GM20000 (cell line): ENCODE data around the gene STX8.

Experiments used
- DNase-seq: peaks from one replicate; pipeline ENCODE4 v3.0.0; 2012; ENCODE audit warnings: low spot score
- TF ChIP-seq, protein P1 (sequence below): IDR thresholded peaks from 2 replicates; pipeline ENCODE4 v1.5.1; 2012; ENCODE audit warnings: mild to moderate bottlenecking, control low read depth; ENCODE audit errors: extremely low read depth, missing control alignments

The STX8 gene

DNA sequence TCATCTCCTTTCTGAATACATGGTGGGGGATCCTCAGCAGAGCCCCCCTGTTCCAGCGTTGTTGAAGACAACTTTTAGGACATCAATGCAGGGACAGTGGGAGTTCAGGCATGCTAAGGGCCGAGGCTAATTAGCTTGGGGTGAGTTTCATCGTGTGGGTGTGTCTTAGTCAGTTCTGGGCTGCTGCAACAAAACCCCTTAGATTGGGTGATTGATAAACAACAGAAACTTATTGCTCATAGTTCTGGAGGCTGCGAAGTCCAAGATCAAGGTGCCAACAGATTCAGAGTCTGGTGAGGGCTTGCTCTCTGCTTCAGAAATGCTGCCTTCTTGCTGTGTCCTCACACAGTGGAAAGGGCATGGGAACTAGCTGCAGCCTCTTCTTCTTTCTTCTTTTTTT is 340.3 kb downstream of the STX8 start:
- TF ChIP-seq, protein P1, sequence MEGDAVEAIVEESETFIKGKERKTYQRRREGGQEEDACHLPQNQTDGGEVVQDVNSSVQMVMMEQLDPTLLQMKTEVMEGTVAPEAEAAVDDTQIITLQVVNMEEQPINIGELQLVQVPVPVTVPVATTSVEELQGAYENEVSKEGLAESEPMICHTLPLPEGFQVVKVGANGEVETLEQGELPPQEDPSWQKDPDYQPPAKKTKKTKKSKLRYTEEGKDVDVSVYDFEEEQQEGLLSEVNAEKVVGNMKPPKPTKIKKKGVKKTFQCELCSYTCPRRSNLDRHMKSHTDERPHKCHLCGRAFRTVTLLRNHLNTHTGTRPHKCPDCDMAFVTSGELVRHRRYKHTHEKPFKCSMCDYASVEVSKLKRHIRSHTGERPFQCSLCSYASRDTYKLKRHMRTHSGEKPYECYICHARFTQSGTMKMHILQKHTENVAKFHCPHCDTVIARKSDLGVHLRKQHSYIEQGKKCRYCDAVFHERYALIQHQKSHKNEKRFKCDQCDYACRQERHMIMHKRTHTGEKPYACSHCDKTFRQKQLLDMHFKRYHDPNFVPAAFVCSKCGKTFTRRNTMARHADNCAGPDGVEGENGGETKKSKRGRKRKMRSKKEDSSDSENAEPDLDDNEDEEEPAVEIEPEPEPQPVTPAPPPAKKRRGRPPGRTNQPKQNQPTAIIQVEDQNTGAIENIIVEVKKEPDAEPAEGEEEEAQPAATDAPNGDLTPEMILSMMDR, result no peak
- DNase-seq, result no peak

DNA sequence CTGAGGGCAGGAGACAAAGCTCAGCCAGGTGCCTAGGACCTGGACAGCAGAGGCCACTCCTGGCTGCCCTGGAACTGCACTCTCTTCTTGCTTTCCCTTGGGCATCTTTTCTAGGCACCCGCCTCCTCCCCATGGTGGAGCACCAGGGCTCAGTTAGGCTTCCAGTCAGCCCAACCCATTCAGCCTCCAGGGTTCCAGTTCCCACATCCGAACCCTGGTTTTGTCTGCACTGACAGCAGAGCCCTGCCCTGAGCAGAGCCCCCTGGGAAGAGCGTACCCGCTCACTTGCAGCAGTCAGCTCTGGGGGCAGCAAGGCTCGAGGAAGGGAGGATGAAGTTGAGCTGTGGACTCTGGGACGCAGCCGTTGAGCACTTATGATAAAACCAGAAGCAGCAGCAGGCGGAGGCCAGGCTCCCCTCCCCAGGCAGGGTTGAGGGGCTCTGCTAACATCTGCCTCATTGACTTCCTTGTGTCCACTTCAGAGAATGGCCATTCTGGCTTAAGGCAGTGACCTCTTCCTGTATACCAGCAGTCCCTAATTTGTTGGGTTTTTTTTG is 341.2 kb downstream of the STX8 start:
- TF ChIP-seq, protein P1, result no peak
- no peak for DNase-seq

DNA sequence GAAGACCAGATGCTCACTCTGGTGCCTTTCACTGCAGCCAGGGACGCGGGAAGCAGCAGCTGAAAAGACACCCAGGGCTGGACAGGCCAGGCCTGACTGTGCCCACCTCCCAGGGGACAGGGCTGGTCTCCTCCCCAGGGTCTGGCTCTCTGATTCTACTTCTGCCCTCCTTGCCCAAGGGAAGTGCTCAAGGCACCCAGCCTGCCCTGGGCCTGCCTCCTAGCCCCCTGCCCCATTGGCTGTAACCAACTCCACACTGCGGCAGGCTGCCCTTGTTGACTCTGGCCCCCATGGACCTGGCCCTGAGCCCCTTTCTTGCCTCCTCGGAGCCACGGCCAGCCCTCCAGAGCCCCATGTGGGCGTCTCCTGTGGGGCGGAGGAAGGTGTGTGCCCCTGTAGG is 341.9 kb downstream of the STX8 start:
- TF ChIP-seq, protein P1, result no peak
- no peak for DNase-seq

DNA sequence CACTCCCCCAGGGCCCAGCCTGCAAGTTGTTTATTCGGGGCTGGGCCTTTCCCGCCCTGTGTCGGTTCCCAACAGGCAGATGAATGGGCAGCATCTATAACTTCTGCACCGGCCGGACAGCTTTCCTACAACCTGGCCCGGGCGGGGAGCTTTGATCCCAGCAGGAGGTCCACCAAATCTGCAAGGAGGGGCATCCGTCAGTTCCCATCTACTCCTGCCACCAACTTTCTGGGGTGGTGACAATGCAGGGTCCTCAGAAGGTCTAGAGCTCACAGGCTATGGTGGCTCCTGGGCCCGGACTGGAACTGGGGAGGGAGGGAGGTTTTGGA is 342.4 kb downstream of the STX8 start:
- TF ChIP-seq, protein P1, result no peak
- no peak for DNase-seq

DNA sequence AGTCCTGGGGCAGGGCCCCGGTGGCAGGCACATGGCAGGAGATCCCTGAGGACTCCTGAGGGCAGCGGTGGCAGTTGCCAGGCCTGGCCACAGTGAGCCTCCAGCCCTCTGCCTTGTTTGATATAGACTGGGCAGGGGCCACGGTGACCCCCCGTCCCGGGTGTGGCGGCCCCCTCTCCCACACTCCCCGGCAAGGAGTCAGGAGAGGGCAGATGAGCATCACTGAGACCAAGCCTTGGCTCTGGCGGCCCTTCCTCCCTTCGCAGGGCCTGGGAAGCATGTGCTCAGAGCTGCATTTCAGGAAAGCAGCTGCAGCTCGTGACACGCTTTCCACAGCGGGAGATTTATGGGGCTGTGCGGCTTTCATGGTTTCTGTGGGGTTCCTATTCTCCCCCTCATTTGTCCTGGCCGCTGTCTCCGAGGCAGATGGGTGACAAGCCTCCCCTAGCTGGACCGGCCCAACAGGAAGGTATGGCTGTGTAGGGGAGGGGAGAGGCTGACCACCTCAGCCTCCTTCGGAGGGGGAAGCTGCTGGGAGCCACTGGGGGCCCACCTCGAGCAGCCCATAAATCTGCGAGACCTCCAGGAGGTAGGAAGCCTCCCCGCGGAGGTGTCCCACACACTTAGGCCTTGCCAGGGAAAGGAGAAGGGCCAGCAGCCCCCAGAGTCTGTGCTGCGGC is 342.9 kb downstream of the STX8 start:
- no peak for DNase-seq
- TF ChIP-seq, protein P1, result no peak

DNA sequence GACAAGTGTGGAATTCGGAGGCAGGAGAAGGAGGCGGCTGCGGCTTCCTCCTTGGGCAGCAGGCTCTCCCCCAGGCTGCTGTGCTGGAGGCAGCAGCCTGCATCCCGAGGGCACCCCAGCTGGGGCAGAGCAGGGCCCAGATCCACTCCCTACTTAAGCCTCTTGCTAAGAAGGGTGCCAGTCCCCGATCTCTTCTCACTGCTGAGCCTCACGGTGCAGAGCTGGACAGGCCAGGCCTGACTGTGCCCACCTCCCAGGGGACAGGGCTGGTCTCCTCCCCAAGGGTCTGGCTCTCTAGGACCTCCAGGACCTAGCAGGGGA is 343.5 kb downstream of the STX8 start:
- TF ChIP-seq, protein P1, result no peak
- DNase-seq, result no peak

DNA sequence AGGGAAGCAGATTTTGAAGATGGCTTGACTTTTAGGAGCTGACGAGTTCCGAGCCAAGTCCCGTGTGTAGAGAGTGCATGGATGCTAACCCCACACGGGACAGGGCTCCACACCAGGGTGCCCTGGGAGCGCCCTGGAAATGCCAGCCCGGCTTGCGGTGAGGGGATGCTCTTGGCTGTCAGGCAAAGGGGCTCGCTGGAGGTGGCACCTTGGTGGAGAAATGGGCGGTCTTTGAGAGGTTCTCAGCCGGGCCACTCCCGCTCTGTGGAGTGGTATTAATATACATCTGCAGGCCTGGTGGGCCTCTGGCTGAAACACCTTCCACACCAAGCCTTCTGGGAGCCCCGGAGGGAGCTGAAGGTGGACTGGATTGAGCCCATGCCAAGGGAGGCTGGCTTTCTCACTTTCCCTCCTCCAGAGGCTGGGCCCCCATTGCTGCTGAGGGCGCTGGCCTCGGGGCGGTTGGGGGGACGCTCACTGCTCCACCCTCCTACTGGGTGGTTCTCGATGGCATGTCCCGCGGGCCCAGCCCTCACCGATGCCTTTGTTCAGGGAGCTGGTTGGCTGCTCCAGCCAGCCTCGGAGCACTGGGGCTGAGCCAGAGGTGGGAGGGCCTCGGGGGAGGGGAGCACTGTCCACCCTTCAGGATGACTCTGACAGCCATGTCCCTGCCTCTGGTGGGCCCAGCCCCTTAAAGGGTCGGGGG is 344.0 kb downstream of the STX8 start:
- TF ChIP-seq, protein P1, result no peak
- no peak for DNase-seq
